ENCODE measurements around the gene JAM2. TPM values are rescaled to one million over a fixed set of nuclear protein-coding genes. Genes with fewer than 3 reads are reported as not detected.
A peak's percentile ranks its signal among the peaks of the same experiment; 100 is the strongest.

The JAM2 gene
- total RNA-seq, 1 donor from 2014 or later: 29.7 TPM

DNA sequence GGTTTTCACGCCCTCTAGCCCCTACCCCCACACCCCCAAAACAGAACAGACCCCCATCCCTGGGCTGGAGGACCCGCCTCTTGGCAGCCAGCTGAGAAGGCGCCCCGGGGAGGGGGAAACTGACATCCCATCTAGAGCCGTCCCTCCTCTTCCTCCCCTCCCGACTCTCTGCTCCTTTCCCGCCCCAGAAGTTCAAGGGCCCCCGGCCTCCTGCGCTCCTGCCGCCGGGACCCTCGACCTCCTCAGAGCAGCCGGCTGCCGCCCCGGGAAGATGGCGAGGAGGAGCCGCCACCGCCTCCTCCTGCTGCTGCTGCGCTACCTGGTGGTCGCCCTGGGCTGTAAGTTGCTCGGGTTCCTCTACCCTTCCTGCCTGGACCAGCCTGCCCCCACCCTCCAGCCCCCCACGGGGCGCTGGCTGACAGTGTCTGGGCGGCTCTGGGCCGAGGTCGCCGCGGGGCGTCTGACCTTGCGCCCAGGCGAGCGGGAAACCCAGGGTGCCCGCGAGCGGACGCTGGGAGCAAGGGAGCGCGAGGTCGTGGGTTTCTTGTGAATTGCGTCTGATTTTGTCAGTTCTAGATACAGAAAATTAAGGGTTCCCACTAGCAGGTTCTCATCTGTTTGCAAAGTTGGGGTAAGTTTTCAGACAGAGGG is 618 bp downstream of the JAM2 start:
- H3K36me3 Mint-ChIP-seq (ENCODE audit: low read depth): peaks cover 6% of the 10 kb centered on the region

GRCh38 chr21:25640202-25640942 is 1.3 kb downstream of the JAM2 start:
- TF ChIP-seq, protein P1, sequence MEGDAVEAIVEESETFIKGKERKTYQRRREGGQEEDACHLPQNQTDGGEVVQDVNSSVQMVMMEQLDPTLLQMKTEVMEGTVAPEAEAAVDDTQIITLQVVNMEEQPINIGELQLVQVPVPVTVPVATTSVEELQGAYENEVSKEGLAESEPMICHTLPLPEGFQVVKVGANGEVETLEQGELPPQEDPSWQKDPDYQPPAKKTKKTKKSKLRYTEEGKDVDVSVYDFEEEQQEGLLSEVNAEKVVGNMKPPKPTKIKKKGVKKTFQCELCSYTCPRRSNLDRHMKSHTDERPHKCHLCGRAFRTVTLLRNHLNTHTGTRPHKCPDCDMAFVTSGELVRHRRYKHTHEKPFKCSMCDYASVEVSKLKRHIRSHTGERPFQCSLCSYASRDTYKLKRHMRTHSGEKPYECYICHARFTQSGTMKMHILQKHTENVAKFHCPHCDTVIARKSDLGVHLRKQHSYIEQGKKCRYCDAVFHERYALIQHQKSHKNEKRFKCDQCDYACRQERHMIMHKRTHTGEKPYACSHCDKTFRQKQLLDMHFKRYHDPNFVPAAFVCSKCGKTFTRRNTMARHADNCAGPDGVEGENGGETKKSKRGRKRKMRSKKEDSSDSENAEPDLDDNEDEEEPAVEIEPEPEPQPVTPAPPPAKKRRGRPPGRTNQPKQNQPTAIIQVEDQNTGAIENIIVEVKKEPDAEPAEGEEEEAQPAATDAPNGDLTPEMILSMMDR (conservative IDR thresholded peaks at IDR 0.05): no peak
- peaks cover 43% of the 10 kb centered on the region for H3K4me1 Mint-ChIP-seq
- peak overlapping the region; percentile 85 for H3K27ac Mint-ChIP-seq (ENCODE audit: unreplicated experiment)
- peak overlapping the region; percentile 91 for H3K4me3 Mint-ChIP-seq
- no peaks in the 10 kb centered on the region for H3K9me3 Mint-ChIP-seq
- DNase-seq (ENCODE audit: low read depth, low spot score): peak; percentile 50
- peaks cover 32% of the 10 kb centered on the region for H3K27me3 Mint-ChIP-seq (ENCODE audit: low read depth)
- H3K36me3 Mint-ChIP-seq (ENCODE audit: low read depth): peaks cover 6% of the 10 kb centered on the region

More for the DNA sequence above, 618 bp downstream of the JAM2 start:
- Mint-ChIP-seq H3K9me3 (no peaks in the 10 kb centered on the region), H3K4me3 (peak overlapping the region; percentile 91), H3K4me1 (peaks cover 43% of the 10 kb centered on the region), H3K27me3 (ENCODE audit: low read depth) (peaks cover 33% of the 10 kb centered on the region), H3K27ac (ENCODE audit: unreplicated experiment) (peak overlapping the region; percentile 85)
- DNase-seq (ENCODE audit: low read depth, low spot score): peak; percentile 50
- TF ChIP-seq, protein P1 (conservative IDR thresholded peaks at IDR 0.05): peak; percentile 49

GRCh38 chr21:25640943-25641292 is 1.9 kb downstream of the JAM2 start:
- Mint-ChIP-seq H3K27me3 (ENCODE audit: low read depth) (peaks cover 30% of the 10 kb centered on the region), H3K27ac (ENCODE audit: unreplicated experiment) (peak overlapping the region; percentile 53), H3K4me3 (peak overlapping the region; percentile 91), H3K9me3 (no peaks in the 10 kb centered on the region), H3K36me3 (ENCODE audit: low read depth) (peaks cover 6% of the 10 kb centered on the region), H3K4me1 (peaks cover 43% of the 10 kb centered on the region)
- no peak for DNase-seq (ENCODE audit: low read depth, low spot score)
- TF ChIP-seq, protein P1 (conservative IDR thresholded peaks at IDR 0.05): no peak

GRCh38 chr21:25643486-25643885 is 4.4 kb downstream of the JAM2 start:
- Mint-ChIP-seq H3K27me3 (ENCODE audit: low read depth) (peaks cover 17% of the 10 kb centered on the region), H3K36me3 (ENCODE audit: low read depth) (peaks cover 6% of the 10 kb centered on the region), H3K27ac (ENCODE audit: unreplicated experiment) (no peak overlapping the region), H3K9me3 (no peaks in the 10 kb centered on the region), H3K4me1 (peaks cover 44% of the 10 kb centered on the region), H3K4me3 (no peak overlapping the region)
- TF ChIP-seq, protein P1 (conservative IDR thresholded peaks at IDR 0.05): no peak
- no peak for DNase-seq (ENCODE audit: low read depth, low spot score)

DNA sequence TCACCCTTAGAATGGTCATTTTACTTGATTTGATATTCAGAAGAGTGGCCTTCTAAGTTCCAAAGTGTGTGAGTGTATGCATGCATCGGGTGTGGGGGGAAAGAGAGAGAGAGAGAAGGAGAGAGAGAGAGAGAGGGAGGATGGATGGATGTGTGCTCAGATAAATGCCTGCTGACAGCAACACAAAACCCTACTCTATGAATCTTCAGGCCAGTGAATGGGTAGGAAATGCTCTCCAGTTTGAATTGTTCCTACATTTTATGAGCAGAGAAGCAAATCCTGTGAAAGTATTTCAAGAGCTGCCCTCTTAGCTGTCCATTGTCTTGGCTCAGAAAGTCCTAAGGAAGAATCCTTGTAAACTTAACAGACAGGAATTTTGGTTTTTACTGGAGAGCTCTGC is 7.4 kb downstream of the JAM2 start:
- H3K9me3 Mint-ChIP-seq: no peaks in the 10 kb centered on the region
- peaks cover 6% of the 10 kb centered on the region for H3K36me3 Mint-ChIP-seq (ENCODE audit: low read depth)
- H3K4me1 Mint-ChIP-seq: peaks cover 24% of the 10 kb centered on the region
- no peak overlapping the region for H3K4me3 Mint-ChIP-seq
- peak overlapping the region; percentile 78 for H3K27ac Mint-ChIP-seq (ENCODE audit: unreplicated experiment)
- DNase-seq (ENCODE audit: low read depth, low spot score): no peak
- TF ChIP-seq, protein P1 (conservative IDR thresholded peaks at IDR 0.05): no peak
- peaks cover 3% of the 10 kb centered on the region for H3K27me3 Mint-ChIP-seq (ENCODE audit: low read depth)

Data from neural crest cell (in vitro differentiated cells).